Retinal pigment epithelial cell (primary cell): ENCODE results near the gene MACF1.

Source experiments
- DNase-seq: peaks from one replicate; pipeline ENCODE4 v3.0.0-alpha.2; 2010; ENCODE audit warnings: low read depth
- H3K4me3 ChIP-seq: 2 replicates; pipeline ENCODE4 v1.5.1; 2011; ENCODE audit warnings: mild to moderate bottlenecking, low read length, control low read depth, moderate library complexity
- CTCF ChIP-seq: conservative IDR thresholded peaks from 2 replicates; pipeline ENCODE4 v1.5.1; 2011; ENCODE audit warnings: low read depth, low read length, control low read depth, inconsistent platforms

MACF1 gene

GRCh38 chr1:39358491-39358890, 154.0 kb downstream of the MACF1 start:
- no peak overlapping the region for H3K4me3 ChIP-seq
- no peak for DNase-seq
- no peak for TF ChIP-seq CTCF

- no peak for DNase-seq
- H3K4me3 ChIP-seq, result no peak overlapping the region
- no peak for TF ChIP-seq CTCF
These were observed 154.6 kb downstream of the MACF1 start for GRCh38 chr1:39359028-39359570.

DNA sequence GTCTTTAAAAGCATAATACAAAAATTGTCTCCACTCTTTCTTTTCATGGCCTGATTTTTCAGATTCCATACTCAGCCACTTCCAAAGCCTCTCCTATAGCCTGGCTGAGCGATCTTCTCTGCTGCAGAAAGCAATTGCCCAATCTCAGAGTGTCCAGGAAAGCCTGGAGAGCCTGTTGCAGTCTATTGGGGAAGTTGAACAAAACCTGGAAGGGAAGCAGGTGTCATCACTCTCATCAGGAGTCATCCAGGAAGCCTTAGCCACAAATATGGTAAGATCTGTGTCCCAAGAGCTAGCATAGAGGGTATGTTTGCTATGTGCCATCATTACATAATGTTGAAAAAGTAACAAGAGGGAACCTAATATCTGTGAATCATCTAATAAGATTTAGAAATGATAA, 156.2 kb downstream of the MACF1 start:
- no peak for TF ChIP-seq CTCF
- no peak for DNase-seq
- no peak overlapping the region for H3K4me3 ChIP-seq

DNA sequence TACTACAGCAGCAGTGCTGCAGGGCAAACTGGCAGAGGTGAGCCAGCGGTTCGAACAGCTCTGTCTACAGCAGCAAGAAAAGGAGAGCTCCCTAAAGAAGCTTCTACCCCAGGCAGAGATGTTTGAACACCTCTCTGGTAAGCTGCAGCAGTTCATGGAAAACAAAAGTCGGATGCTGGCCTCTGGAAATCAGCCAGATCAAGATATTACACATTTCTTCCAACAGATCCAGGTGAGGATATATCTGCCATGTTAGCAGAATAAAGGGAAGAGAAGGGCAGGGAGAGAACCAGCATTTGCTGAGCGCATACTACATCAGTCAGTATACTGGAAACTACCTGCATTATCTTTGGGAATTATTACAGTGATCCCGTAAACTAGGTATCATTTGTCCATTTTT, 157.0 kb downstream of the MACF1 start:
- no peak for DNase-seq
- H3K4me3 ChIP-seq, result no peak overlapping the region
- TF ChIP-seq CTCF, result no peak

DNA sequence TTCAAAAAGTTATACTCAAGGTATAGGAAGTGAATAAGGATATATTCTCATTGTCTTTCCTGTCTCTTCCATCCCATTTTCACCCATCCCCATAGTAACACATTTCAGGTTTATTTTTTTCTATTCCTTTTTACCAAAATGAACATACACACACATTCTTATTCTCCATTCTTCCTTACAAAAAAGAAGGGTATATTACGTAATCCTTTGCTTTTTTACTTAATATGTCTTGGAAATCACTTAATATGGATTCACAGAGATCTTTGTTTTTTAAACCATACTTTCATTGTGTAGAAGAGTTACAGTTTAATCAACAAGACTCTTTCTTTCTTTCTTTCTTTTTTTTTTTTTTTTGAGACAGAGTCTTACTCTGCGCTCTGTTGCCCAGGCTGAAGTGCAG, 158.8 kb downstream of the MACF1 start:
- no peak for TF ChIP-seq CTCF
- DNase-seq, result no peak
- no peak overlapping the region for H3K4me3 ChIP-seq

DNA sequence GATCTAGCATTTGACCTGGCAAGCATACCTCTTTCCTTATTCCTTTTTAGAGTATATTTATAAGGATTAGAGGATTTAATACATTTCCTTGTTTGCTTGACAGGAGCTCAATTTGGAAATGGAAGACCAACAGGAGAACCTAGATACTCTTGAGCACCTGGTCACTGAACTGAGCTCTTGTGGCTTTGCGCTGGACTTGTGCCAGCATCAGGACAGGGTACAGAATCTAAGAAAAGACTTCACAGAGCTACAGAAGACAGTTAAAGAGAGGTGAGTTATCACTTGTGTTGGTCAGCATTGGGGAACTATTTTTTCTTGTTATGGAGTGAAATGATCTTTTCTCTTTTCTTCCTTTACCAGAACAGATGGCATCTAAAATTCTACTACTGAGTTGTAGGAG, 163.6 kb downstream of the MACF1 start:
- no peak for DNase-seq
- TF ChIP-seq CTCF, result no peak
- H3K4me3 ChIP-seq, result no peak overlapping the region

DNA sequence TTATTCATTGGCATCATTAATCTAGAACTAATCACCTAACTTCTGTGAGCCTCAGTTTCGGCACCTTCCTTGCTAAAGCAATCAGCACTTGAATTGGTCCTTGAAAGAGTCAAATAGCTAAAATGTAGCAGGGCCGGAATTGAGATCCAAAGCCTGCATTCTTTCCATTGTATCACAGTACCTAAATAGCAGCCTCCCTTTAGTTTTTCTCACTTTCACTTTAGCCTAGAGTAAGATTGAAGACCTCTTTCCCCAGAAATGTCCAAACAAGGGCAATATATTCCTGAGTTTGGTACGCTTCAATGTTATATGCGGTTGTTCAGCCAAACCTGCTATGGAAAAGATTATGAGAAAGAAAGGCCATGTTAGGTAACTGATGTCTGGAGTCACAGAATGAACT, 165.1 kb downstream of the MACF1 start:
- H3K4me3 ChIP-seq, result no peak overlapping the region
- no peak for TF ChIP-seq CTCF
- no peak for DNase-seq
